K562 (cell line): ENCODE results near the gene HSPA1L. TPM values are rescaled to one million over a fixed set of nuclear protein-coding genes. Genes with fewer than 3 reads are reported as not detected.

ENCODE experiments used
- CBFA2T2 ChIP-seq: fragments of 450-650 bp; conservative IDR thresholded peaks from 2 replicates; pipeline ENCODE4 v1.6.1; 2017; ENCODE audit warnings: mild to moderate bottlenecking
- CEBPB ChIP-seq: fragments of 450-650 bp; IDR thresholded peaks from 2 replicates; pipeline ENCODE4 v1.6.1; 2016; ENCODE audit warnings: missing genetic modification characterization, missing compliant biosample characterization
- CHD2 ChIP-seq: IDR thresholded peaks from 2 replicates; pipeline ENCODE4 v1.6.1; 2011; ENCODE audit warnings: low read depth, low read length
- DDX20 ChIP-seq: fragments of 450-650 bp; IDR thresholded peaks from 2 replicates; pipeline ENCODE4 v1.6.1; 2016; ENCODE audit warnings: missing genetic modification characterization, low read depth, mild to moderate bottlenecking, missing compliant biosample characterization, moderate library complexity
- FUS ChIP-seq: fragments of 200-400 bp; formaldehyde crosslinking; optimal IDR thresholded peaks from 2 replicates; pipeline ENCODE3; 2017; ENCODE audit warnings: low read depth, low read length
- HEY1 ChIP-seq: fragments of 250-450 bp; sonication (Bioruptor Pico); IDR thresholded peaks from 2 replicates; pipeline ENCODE4 v1.5.0; 2020; ENCODE audit warnings: mild to moderate bottlenecking, moderate library complexity, borderline replicate concordance
- HMG20A ChIP-seq: fragments of 450-650 bp; formaldehyde crosslinking; conservative IDR thresholded peaks from 2 replicates; pipeline ENCODE4 v1.4.0; 2020; ENCODE audit warnings: mild to moderate bottlenecking, mixed read lengths
- HSF4 ChIP-seq: fragments of 250-450 bp; sonication (Bioruptor Pico); IDR thresholded peaks from 2 replicates; pipeline ENCODE4 v2.1.2; 2022; ENCODE audit warnings: mild to moderate bottlenecking, moderate library complexity, borderline replicate concordance
- SAP30 ChIP-seq: fragments of 200-600 bp; sonication (generic); IDR thresholded peaks from 2 replicates; pipeline ENCODE4 v1.6.1; 2012; ENCODE audit warnings: borderline replicate concordance, low read depth, mild to moderate bottlenecking, moderate library complexity, low read length, control low read depth, inconsistent platforms; ENCODE audit not compliant: insufficient read depth, poor library complexity, severe bottlenecking
- SETDB1 ChIP-seq: IDR thresholded peaks from one replicate; pipeline ENCODE4 v1.6.1; 2012; ENCODE audit warnings: low read length, control low read depth, inconsistent platforms
- ZNF165 ChIP-seq: fragments of 250-450 bp; sonication (Bioruptor Pico); IDR thresholded peaks from 2 replicates; pipeline ENCODE4 v1.4.0; 2020; ENCODE audit warnings: borderline replicate concordance
- ZNF57 ChIP-seq: fragments of 450-650 bp; formaldehyde crosslinking; IDR thresholded peaks from 2 replicates; pipeline ENCODE4 v1.4.0; 2020; ENCODE audit warnings: mild to moderate bottlenecking, moderate library complexity
- polyA plus RNA-seq, 8 experiments: library from polyadenylated mRNA; depleted of rRNA in 4 of 8; stranded (reverse) in 5 of 8; unstranded in 3 of 8; fragments of >200 nt; fragmentation: Nextera tagmentation in 2 of 8; fragmentation: Illumina TruSeq in 1 of 8; extraction: Ambion mirVana in 2 of 8; extraction: Trizol in 1 of 8; gene quantifications; 2 replicates each; pipeline versions ENCODE4 v1.2.1 to v1.2.3, GENCODE V29; 2011 to 2014; ENCODE audit warnings: inconsistent platforms in 1 of 8, missing spikeins in 1 of 8
- total RNA-seq, 7 experiments: library from RNA; depleted of rRNA in 6 of 7; stranded (reverse); fragments of >200 nt in 6 of 7; fragmentation: Illumina TruSeq in 2 of 7; extraction: Trizol in 2 of 7; gene quantifications; 2 replicates each; pipeline versions ENCODE4 v1.2.1 to v1.2.3, GENCODE V29; 2011 to 2021; ENCODE audit warnings: low replicate concordance in 1 of 7
- TF ChIP-seq, protein P1 (sequence below), 2 experiments: fragments of 450-650 bp; IDR thresholded peaks; 2 replicates each; pipeline ENCODE4 v1.6.1; 2016
- TF ChIP-seq, protein P2 (sequence below): fragments of 250-450 bp; sonication (Bioruptor Pico); IDR thresholded peaks from 2 replicates; pipeline ENCODE4 v1.8.0; 2022; ENCODE audit warnings: moderate library complexity, mild to moderate bottlenecking, inconsistent platforms
- TF ChIP-seq, protein P3 (sequence below): fragments of 250-450 bp; sonication (Bioruptor Pico); IDR thresholded peaks from 2 replicates; pipeline ENCODE4 v1.8.0; 2022; ENCODE audit warnings: inconsistent platforms
- TF ChIP-seq, protein P4 (sequence below): fragments of 450-650 bp; IDR thresholded peaks from 2 replicates; pipeline ENCODE4 v1.6.1; 2016; ENCODE audit warnings: low read depth

Gene HSPA1L
- total and polyA plus RNA-seq, 9 of the 15 experiments (the other 6 are each of a cell fraction or from before 2014, with no cell fraction given): 0.14 to 2.1 (median 1.3) TPM

DNA sequence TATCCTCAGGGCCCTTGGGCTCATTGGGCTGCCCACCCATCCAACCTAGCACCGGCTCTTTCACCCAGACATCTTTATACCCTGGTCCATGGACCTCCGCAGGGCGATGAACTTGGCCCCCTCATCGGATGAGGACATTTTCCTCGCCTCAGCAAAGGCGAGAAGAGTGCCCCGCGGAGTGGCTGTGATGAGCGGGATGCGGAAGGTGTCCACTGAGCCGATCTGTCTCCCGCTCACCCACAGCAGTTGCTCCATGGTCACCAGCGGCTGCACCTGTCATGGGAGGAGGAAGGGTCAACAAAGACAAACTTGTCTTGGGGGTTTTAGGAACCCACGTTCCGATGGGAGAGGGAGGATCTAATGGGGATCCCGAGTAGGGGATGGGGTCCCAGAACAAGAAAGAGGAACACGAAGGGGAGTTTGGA, 46.8 kb upstream of the HSPA1L start (continued):
- TF ChIP-seq ZNF57 (CRISPR knock-in tag) (peak; percentile 72; the same call in 1 of the 2 replicates), CHD2 (no peak), HSF4 (CRISPR knock-in tag) (no peak), HEY1 (CRISPR knock-in tag) (no peak), SETDB1 (no peak), CEBPB (tag) (no peak), FUS (no peak), DDX20 (tag) (no peak), CBFA2T2 (no peak), SAP30 (no peak), ZNF165 (CRISPR knock-in tag) (peak; percentile 77; the same call in 1 of the 2 replicates), HMG20A (CRISPR knock-in tag) (peak; percentile 62; the same call in 1 of the 2 replicates)
- TF ChIP-seq, protein P1, sequence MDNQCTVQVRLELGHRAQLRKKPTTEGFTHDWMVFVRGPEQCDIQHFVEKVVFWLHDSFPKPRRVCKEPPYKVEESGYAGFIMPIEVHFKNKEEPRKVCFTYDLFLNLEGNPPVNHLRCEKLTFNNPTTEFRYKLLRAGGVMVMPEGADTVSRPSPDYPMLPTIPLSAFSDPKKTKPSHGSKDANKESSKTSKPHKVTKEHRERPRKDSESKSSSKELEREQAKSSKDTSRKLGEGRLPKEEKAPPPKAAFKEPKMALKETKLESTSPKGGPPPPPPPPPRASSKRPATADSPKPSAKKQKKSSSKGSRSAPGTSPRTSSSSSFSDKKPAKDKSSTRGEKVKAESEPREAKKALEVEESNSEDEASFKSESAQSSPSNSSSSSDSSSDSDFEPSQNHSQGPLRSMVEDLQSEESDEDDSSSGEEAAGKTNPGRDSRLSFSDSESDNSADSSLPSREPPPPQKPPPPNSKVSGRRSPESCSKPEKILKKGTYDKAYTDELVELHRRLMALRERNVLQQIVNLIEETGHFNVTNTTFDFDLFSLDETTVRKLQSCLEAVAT (IDR thresholded peaks at IDR 0.05): peak in 1 of 2 experiments; percentile 50; a peak in 2 of 4 replicates
- TF ChIP-seq, protein P2, sequence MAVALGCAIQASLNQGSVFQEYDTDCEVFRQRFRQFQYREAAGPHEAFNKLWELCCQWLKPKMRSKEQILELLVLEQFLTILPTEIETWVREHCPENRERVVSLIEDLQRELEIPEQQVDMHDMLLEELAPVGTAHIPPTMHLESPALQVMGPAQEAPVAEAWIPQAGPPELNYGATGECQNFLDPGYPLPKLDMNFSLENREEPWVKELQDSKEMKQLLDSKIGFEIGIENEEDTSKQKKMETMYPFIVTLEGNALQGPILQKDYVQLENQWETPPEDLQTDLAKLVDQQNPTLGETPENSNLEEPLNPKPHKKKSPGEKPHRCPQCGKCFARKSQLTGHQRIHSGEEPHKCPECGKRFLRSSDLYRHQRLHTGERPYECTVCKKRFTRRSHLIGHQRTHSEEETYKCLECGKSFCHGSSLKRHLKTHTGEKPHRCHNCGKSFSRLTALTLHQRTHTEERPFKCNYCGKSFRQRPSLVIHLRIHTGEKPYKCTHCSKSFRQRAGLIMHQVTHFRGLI: no peak
- TF ChIP-seq, protein P3, sequence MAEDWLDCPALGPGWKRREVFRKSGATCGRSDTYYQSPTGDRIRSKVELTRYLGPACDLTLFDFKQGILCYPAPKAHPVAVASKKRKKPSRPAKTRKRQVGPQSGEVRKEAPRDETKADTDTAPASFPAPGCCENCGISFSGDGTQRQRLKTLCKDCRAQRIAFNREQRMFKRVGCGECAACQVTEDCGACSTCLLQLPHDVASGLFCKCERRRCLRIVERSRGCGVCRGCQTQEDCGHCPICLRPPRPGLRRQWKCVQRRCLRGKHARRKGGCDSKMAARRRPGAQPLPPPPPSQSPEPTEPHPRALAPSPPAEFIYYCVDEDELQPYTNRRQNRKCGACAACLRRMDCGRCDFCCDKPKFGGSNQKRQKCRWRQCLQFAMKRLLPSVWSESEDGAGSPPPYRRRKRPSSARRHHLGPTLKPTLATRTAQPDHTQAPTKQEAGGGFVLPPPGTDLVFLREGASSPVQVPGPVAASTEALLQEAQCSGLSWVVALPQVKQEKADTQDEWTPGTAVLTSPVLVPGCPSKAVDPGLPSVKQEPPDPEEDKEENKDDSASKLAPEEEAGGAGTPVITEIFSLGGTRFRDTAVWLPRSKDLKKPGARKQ (CRISPR knock-in tag): no peak
- TF ChIP-seq, protein P4, sequence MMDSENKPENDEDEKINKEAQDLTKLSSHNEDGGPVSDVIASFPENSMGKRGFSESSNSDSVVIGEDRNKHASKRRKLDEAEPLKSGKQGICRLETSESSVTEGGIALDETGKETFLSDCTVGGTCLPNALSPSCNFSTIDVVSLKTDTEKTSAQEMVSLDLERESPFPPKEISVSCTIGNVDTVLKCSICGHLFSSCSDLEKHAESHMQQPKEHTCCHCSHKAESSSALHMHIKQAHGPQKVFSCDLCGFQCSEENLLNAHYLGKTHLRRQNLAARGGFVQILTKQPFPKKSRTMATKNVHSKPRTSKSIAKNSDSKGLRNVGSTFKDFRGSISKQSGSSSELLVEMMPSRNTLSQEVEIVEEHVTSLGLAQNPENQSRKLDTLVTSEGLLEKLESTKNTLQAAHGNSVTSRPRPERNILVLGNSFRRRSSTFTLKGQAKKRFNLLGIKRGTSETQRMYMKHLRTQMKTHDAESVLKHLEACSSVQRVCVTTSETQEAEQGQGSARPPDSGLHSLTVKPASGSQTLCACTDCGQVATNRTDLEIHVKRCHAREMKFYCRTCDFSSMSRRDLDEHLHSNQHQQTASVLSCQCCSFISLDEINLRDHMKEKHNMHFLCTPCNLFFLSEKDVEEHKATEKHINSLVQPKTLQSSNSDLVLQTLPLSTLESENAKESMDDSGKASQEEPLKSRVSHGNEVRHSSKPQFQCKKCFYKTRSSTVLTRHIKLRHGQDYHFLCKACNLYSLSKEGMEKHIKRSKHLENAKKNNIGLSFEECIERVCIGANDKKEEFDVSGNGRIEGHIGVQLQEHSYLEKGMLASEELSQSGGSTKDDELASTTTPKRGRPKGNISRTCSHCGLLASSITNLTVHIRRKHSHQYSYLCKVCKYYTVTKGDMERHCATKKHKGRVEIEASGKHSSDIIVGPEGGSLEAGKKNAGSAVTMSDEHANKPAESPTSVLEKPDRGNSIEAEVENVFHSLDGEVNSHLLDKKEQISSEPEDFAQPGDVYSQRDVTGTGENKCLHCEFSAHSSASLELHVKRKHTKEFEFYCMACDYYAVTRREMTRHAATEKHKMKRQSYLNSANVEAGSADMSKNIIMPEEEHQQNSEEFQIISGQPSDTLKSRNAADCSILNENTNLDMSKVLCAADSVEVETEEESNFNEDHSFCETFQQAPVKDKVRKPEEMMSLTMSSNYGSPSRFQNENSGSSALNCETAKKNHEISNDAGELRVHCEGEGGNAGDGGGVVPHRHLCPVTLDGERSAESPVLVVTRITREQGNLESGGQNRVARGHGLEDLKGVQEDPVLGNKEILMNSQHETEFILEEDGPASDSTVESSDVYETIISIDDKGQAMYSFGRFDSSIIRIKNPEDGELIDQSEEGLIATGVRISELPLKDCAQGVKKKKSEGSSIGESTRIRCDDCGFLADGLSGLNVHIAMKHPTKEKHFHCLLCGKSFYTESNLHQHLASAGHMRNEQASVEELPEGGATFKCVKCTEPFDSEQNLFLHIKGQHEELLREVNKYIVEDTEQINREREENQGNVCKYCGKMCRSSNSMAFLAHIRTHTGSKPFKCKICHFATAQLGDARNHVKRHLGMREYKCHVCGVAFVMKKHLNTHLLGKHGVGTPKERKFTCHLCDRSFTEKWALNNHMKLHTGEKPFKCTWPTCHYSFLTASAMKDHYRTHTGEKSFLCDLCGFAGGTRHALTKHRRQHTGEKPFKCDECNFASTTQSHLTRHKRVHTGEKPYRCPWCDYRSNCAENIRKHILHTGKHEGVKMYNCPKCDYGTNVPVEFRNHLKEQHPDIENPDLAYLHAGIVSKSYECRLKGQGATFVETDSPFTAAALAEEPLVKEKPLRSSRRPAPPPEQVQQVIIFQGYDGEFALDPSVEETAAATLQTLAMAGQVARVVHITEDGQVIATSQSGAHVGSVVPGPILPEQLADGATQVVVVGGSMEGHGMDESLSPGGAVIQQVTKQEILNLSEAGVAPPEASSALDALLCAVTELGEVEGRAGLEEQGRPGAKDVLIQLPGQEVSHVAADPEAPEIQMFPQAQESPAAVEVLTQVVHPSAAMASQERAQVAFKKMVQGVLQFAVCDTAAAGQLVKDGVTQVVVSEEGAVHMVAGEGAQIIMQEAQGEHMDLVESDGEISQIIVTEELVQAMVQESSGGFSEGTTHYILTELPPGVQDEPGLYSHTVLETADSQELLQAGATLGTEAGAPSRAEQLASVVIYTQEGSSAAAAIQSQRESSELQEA: no peak
